ENCODE results near the gene NFAM1. TPM values are rescaled to one million over a fixed set of nuclear protein-coding genes. Genes with fewer than 3 reads are reported as not detected.

Gene NFAM1
- total RNA-seq, 2 donors from 2014 or later: 0.66 to 1.0 TPM

DNA sequence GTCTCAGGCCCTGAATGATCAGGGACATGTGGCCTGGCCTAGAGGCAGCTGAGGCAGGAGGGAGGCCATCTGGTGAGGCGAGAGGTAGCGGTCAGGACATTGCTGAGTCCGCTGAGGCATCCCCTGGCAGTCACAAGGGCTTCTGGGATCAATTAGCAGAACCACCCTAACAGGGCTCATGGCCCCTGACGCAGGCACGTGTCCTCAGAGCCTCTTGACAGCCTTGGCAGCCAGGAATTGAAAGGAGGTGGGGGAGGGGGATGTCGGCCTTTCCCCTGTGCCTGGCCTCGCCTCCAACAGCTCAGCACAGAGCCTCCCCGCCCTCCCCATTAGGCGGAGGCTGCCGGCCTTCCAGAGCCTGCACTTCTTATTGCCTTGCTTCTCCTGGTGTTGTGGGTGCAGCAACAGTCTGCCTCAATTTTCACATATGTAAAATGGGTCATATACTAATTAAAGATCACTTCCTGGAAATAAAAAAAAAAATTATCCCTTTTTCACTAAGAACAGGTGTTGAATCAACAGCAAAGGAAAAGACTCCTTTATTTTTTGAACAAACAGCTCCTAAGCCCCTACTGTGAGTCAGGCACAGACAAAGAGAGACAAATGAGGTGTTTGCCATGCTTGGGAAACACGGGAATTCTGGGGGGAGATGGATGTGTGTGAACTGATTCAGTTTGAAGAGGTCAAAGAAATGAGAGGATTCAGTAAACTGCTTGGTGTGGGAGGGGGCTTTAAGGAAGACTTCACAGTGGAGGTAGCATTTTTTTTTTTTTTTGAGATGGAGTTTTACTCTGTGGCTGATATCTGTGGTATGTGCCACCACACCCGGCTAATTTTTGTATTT is 55.3 kb downstream of the NFAM1 start:
- 52 to 64% methylated on average over 9 to 12 of the region's 12 CpGs for WGBS, 2 donors
- DNase-seq (peak; percentile 28 to 63 (median 52)), ATAC-seq (peak; percentile 49)
- no peak overlapping the region for H3K4me3 ChIP-seq
- H3K36me3 ChIP-seq (replicated peaks in 1 of 2; ENCODE audit: insufficient read depth in 1 of 2, low read depth in 2 of 2): no peaks in the 10 kb centered on the region
- H3K4me1 ChIP-seq: peaks cover 16% of the 10 kb centered on the region
- intact Hi-C loops (cut with DNase I): no loop called here
- no peaks in the 10 kb centered on the region for H3K9me3 ChIP-seq
- no peaks in the 10 kb centered on the region for H3K27me3 ChIP-seq
- H3K27ac ChIP-seq: peak overlapping the region in 1 of 4 donors; percentile 75
- TF ChIP-seq, protein P1, sequence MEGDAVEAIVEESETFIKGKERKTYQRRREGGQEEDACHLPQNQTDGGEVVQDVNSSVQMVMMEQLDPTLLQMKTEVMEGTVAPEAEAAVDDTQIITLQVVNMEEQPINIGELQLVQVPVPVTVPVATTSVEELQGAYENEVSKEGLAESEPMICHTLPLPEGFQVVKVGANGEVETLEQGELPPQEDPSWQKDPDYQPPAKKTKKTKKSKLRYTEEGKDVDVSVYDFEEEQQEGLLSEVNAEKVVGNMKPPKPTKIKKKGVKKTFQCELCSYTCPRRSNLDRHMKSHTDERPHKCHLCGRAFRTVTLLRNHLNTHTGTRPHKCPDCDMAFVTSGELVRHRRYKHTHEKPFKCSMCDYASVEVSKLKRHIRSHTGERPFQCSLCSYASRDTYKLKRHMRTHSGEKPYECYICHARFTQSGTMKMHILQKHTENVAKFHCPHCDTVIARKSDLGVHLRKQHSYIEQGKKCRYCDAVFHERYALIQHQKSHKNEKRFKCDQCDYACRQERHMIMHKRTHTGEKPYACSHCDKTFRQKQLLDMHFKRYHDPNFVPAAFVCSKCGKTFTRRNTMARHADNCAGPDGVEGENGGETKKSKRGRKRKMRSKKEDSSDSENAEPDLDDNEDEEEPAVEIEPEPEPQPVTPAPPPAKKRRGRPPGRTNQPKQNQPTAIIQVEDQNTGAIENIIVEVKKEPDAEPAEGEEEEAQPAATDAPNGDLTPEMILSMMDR (IDR thresholded peaks at IDR 0.05): no peak
- no peak for TF ChIP-seq POLR2A (IDR thresholded peaks at IDR 0.05)

GRCh38 chr22:42375982-42376381 is 56.2 kb downstream of the NFAM1 start:
- H3K4me1 ChIP-seq: peaks cover 16% of the 10 kb centered on the region
- no peak for ATAC-seq
- no peaks in the 10 kb centered on the region for H3K9me3 ChIP-seq
- DNase-seq: peak in 1 of 4 donors; percentile 18
- no peak overlapping the region for H3K4me3 ChIP-seq
- no peaks in the 10 kb centered on the region for H3K27me3 ChIP-seq
- intact Hi-C loops (cut with DNase I): no loop called here
- H3K27ac ChIP-seq: peak overlapping the region in 2 of 4 donors; percentile 54 to 75
- no peak for TF ChIP-seq POLR2A (IDR thresholded peaks at IDR 0.05)
- TF ChIP-seq, protein P1 (IDR thresholded peaks at IDR 0.05): no peak
- H3K36me3 ChIP-seq (replicated peaks in 1 of 2; ENCODE audit: insufficient read depth in 1 of 2, low read depth in 2 of 2): no peaks in the 10 kb centered on the region
- WGBS, 2 donors: 51 to 66% methylated on average over 5 of the region's 5 CpGs

- no peak for TF ChIP-seq POLR2A (IDR thresholded peaks at IDR 0.05)
- TF ChIP-seq, protein P1 (IDR thresholded peaks at IDR 0.05): no peak
- H3K9me3 ChIP-seq: no peaks in the 10 kb centered on the region
- H3K27ac ChIP-seq: no peak overlapping the region
- DNase-seq (no peak), ATAC-seq (no peak)
- WGBS, 2 donors: 83 to 87% methylated on average over 7 of the region's 7 CpGs
- H3K4me1 ChIP-seq: peaks cover 31% of the 10 kb centered on the region
- no peak overlapping the region for H3K4me3 ChIP-seq
- H3K36me3 ChIP-seq (replicated peaks in 1 of 2; ENCODE audit: insufficient read depth in 1 of 2, low read depth in 2 of 2): no peaks in the 10 kb centered on the region
- no peaks in the 10 kb centered on the region for H3K27me3 ChIP-seq
- intact Hi-C loops (cut with DNase I): no loop called here
Observed at GRCh38 chr22:42372976-42373375, 59.2 kb downstream of the NFAM1 start.

DNA sequence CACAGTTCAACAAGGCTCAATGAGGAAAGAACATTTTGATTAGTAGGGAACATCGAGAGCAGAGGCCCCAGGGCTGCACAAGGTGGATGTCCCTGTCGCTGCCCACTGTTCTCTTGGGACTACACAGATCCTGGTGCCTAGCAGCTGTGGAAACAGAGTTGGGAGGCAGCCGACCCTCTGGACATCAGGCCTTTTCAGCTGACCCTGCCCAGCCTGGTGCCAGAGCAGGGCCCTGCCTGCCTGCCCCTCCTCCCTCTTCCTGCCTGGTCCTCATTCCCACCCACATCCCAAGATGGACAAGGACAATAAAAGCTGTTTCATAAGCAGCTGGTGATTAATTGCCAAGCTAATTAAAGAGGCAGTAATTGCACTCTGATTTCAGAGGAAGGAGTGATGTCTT is 60.7 kb downstream of the NFAM1 start:
- Histone ChIP-seq H3K4me3 (no peak overlapping the region), H3K9me3 (no peaks in the 10 kb centered on the region), H3K36me3 (replicated peaks in 1 of 2; ENCODE audit: insufficient read depth in 1 of 2, low read depth in 2 of 2) (no peaks in the 10 kb centered on the region), H3K27me3 (no peaks in the 10 kb centered on the region), H3K27ac (no peak overlapping the region), H3K4me1 (peaks cover 40% of the 10 kb centered on the region)
- DNase-seq: no peak
- 68 to 73% methylated on average over 3 of the region's 3 CpGs for WGBS, 2 donors
- intact Hi-C loops (cut with DNase I): no loop called here
- TF ChIP-seq, protein P1 (IDR thresholded peaks at IDR 0.05): no peak
- TF ChIP-seq POLR2A (IDR thresholded peaks at IDR 0.05): no peak
- no peak for ATAC-seq

DNA sequence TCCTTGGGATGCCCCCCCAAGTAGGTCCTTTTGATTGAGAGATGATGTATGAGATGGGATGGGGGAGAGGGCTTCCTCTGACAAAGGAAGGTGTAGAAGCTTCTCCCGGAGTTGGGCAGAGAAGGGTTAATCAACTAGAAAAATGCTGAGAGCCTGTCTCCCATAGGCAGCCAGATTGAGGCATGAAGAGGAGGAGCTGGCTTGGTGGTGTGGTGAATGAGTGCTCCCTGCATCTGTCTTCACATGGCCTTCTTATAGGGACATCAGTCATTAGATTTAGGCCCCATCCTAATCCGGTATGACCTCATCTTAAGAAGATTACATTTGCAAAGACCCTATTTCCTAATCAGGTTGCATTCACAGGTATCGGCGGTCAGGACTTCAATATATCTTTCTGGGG is 61.1 kb downstream of the NFAM1 start:
- 84 to 87% methylated on average over 4 of the region's 4 CpGs for WGBS, 2 donors
- no peak overlapping the region for H3K4me3 ChIP-seq
- no peak for TF ChIP-seq POLR2A (IDR thresholded peaks at IDR 0.05)
- TF ChIP-seq, protein P1 (IDR thresholded peaks at IDR 0.05): no peak
- no peak overlapping the region for H3K27ac ChIP-seq
- ATAC-seq: no peak
- no peaks in the 10 kb centered on the region for H3K36me3 ChIP-seq (replicated peaks in 1 of 2; ENCODE audit: insufficient read depth in 1 of 2, low read depth in 2 of 2)
- H3K27me3 ChIP-seq: no peaks in the 10 kb centered on the region
- no peaks in the 10 kb centered on the region for H3K9me3 ChIP-seq
- DNase-seq: no peak
- H3K4me1 ChIP-seq: peaks cover 40% of the 10 kb centered on the region
- intact Hi-C loops (cut with DNase I): no loop called here
